Upper lobe of right lung (tissue), 1 donor: ENCODE results near the gene P2RY12. TPM values are rescaled to one million over a fixed set of nuclear protein-coding genes. Genes with fewer than 3 reads are reported as not detected.
A peak's percentile ranks its signal among the peaks of the same experiment; 100 is the strongest.

Source experiments
- ATAC-seq: fragments of 200-7000 bp; cut with Tn5 transposase; one replicate; pipeline ENCODE4 v1.9.1; 2020; ENCODE audit warnings: mild to moderate bottlenecking, moderate library complexity
- DNase-seq: peaks from one replicate; pipeline ENCODE4 v3.0.0-alpha.2; 2020
- H3K27ac ChIP-seq: fragments of 200-600 bp; one replicate; pipeline ENCODE4 v1.8.0; 2022
- H3K27me3 ChIP-seq: fragments of 200-600 bp; one replicate; pipeline ENCODE4 v1.8.0; 2022; ENCODE audit warnings: mild to moderate bottlenecking
- H3K36me3 ChIP-seq: fragments of 200-600 bp; one replicate; pipeline ENCODE4 v1.8.0; 2022
- H3K4me1 ChIP-seq: fragments of 200-600 bp; one replicate; pipeline ENCODE4 v1.8.0; 2022
- H3K4me3 ChIP-seq: fragments of 200-600 bp; one replicate; pipeline ENCODE4 v1.8.0; 2022; ENCODE audit warnings: mild to moderate bottlenecking
- H3K9me3 ChIP-seq: fragments of 200-600 bp; one replicate; pipeline ENCODE4 v1.8.0; 2022
- intact Hi-C: fragments of 100-400 bp; cut with DNase I; formaldehyde crosslinking; loops from one replicate; pipeline ENCODE4 v1.11.0; 2022
- total RNA-seq: library from RNA; stranded (reverse); fragmentation: NEBNext Ultra II Directional; extraction: Animal tissue kit (Norgen Biotek cat#: 25700); gene quantifications from one replicate; pipeline ENCODE4 v1.2.1, GENCODE V29; 2021
- TF ChIP-seq, protein P1 (sequence below): fragments of 200-600 bp; IDR thresholded peaks from one replicate; pipeline ENCODE4 v1.8.0; 2022; ENCODE audit warnings: antibody characterized with exemption
- donor health status: DM: no; HTN: yes; CAD: no; lungs with severe emphysema.

The P2RY12 gene
- total RNA-seq, 1 donor from 2014 or later = 3.1 TPM

DNA sequence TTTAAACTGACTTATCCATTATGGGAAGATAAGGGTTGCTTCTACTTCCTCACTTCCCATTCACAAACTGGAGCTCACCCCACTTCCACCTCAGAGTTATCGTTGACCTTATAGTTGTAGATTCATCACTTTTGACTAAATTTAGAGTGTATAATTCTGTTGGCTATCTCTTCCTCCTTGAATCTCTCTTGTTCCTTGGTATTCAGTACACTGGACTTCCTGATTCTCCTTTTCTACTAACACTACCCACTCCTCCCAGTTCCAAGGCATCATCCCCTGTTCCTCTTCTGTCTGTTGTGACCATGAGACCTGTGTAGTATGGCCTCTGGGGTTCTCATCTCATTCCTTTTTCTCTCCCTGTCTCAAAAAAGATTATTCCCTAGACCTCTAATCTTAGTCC is 62.0 kb downstream of the P2RY12 start:
- Histone ChIP-seq H3K27me3 (no peaks in the 10 kb centered on the region), H3K9me3 (no peaks in the 10 kb centered on the region), H3K27ac (no peak overlapping the region), H3K4me1 (peaks cover 4% of the 10 kb centered on the region), H3K36me3 (no peaks in the 10 kb centered on the region), H3K4me3 (no peak overlapping the region)
- TF ChIP-seq, protein P1, sequence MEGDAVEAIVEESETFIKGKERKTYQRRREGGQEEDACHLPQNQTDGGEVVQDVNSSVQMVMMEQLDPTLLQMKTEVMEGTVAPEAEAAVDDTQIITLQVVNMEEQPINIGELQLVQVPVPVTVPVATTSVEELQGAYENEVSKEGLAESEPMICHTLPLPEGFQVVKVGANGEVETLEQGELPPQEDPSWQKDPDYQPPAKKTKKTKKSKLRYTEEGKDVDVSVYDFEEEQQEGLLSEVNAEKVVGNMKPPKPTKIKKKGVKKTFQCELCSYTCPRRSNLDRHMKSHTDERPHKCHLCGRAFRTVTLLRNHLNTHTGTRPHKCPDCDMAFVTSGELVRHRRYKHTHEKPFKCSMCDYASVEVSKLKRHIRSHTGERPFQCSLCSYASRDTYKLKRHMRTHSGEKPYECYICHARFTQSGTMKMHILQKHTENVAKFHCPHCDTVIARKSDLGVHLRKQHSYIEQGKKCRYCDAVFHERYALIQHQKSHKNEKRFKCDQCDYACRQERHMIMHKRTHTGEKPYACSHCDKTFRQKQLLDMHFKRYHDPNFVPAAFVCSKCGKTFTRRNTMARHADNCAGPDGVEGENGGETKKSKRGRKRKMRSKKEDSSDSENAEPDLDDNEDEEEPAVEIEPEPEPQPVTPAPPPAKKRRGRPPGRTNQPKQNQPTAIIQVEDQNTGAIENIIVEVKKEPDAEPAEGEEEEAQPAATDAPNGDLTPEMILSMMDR = no peak
- intact Hi-C loops = no loop called here
- ATAC-seq (peak; percentile 75), DNase-seq (no peak)

DNA sequence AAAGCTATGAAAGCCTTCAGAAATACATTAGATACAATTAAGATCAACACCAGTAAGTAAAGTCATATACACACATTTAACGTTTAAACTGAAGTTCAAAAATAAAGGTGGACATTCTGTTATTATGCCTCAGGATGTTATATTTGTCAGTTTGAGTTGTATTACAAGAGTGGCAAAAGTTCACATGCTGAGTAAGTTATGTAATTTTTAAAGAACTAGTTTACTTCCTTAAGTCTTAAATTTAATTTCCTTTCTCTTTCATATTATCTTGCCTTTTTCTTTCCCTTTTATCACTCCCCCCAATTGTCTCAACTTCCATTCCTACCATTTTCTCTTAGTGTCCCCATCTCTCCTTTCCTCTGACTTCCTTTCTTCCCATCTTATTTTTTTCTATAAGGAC is 63.0 kb downstream of the P2RY12 start:
- no peaks in the 10 kb centered on the region for H3K4me1 ChIP-seq
- no peak overlapping the region for H3K4me3 ChIP-seq
- H3K27ac ChIP-seq = no peak overlapping the region
- TF ChIP-seq, protein P1 = no peak
- no peaks in the 10 kb centered on the region for H3K27me3 ChIP-seq
- DNase-seq = no peak
- ATAC-seq = no peak
- no peaks in the 10 kb centered on the region for H3K9me3 ChIP-seq
- intact Hi-C loops = no loop called here
- H3K36me3 ChIP-seq = no peaks in the 10 kb centered on the region

DNA sequence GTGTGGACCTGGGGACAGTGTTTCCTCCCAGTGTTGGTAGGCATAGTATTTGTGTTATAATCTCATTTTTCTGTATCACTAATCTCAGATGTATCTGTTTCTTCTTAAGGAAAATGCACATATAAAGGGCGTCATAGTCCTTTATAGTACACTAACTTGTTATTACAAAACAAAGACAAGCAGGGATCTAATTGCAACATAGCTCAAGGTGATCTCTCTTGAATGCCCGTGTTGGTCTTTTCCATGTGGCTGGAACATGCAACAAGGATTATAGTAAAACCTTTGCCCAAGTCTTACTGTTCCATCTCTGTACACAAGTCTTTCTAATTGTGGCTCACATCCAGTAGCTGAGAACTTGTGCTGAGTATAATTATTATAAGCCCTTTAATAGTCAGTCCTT is 64.4 kb downstream of the P2RY12 start:
- H3K4me1 ChIP-seq = no peaks in the 10 kb centered on the region
- intact Hi-C loops = no loop called here
- DNase-seq = no peak
- H3K36me3 ChIP-seq = no peaks in the 10 kb centered on the region
- H3K27ac ChIP-seq = no peak overlapping the region
- no peaks in the 10 kb centered on the region for H3K9me3 ChIP-seq
- no peak for ATAC-seq
- TF ChIP-seq, protein P1 = no peak
- H3K27me3 ChIP-seq = no peaks in the 10 kb centered on the region
- H3K4me3 ChIP-seq = no peak overlapping the region

DNA sequence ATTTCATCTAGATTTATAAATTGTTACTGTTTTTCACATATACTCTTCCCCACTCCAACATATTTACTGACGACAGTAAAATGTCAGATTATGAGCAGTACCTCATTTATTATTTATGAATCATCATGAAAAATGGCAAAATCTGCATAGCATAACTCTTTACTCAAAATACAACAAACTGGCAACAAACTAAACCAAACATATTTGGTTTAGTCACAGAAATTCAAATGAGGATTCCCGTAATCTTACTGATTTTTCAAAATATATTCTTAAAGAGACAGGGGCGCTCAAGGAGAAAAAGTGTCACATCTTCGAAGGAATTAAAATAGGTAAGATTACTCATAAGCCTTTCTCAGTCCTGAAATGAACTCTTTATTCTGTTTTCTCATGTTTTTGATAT is 64.9 kb downstream of the P2RY12 start:
- intact Hi-C loops = no loop called here
- DNase-seq (no peak), ATAC-seq (no peak)
- Histone ChIP-seq H3K4me1 (no peaks in the 10 kb centered on the region), H3K27me3 (no peaks in the 10 kb centered on the region), H3K27ac (no peak overlapping the region), H3K4me3 (no peak overlapping the region), H3K36me3 (no peaks in the 10 kb centered on the region), H3K9me3 (no peaks in the 10 kb centered on the region)
- TF ChIP-seq, protein P1 = no peak

DNA sequence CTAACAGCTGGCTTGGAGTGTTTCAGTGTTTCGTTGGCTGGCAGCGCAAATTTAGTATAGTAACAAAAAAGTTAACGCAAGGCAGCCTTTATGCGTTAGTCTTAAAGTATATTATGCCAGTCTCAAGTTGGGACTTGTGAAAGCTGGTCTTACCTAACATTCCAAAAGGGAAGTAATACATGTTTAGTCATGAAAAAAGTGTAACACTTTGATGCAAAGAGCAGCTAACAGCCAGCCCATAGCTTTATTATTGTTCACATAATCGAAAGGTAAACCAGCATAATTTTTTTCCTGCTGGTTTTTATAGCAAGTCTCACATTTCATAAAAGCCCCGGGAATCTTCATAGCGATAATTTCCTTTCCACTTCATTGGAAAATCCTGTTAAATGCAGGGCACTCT is 65.6 kb downstream of the P2RY12 start:
- Histone ChIP-seq H3K27me3 (no peaks in the 10 kb centered on the region), H3K27ac (no peak overlapping the region), H3K9me3 (no peaks in the 10 kb centered on the region), H3K4me1 (no peaks in the 10 kb centered on the region), H3K4me3 (no peak overlapping the region), H3K36me3 (no peaks in the 10 kb centered on the region)
- DNase-seq = no peak
- intact Hi-C loops = no loop called here
- peak; percentile 60 for ATAC-seq
- TF ChIP-seq, protein P1 = no peak

DNA sequence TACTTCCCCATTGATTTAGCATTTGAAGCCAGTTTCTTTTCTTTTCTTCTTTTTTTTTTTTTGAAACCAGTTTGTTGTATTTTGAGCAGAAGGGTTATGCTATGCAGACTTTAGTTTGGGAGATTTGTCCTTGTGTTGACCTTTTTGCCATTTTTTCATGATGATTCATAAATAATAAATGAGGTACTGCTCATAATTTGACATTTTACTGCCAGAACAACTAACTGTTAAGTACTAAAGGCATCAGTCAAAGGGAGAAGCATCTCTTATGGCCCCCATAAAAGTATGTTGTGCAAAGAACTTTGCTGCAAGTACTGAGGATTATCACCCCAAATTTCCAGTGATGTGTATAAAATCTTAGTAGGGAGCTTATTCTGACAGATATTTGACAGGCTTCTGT is 66.2 kb downstream of the P2RY12 start:
- H3K4me1 ChIP-seq = no peaks in the 10 kb centered on the region
- no peak overlapping the region for H3K27ac ChIP-seq
- no peak overlapping the region for H3K4me3 ChIP-seq
- ATAC-seq (no peak), DNase-seq (no peak)
- H3K36me3 ChIP-seq = no peaks in the 10 kb centered on the region
- H3K9me3 ChIP-seq = no peaks in the 10 kb centered on the region
- H3K27me3 ChIP-seq = no peaks in the 10 kb centered on the region
- TF ChIP-seq, protein P1 = no peak
- intact Hi-C loops = no loop called here
